Endodermal cell (in vitro differentiated cells): ENCODE measurements around the gene MEX3D. TPM values are rescaled to one million over a fixed set of nuclear protein-coding genes. Genes with fewer than 3 reads are reported as not detected.

Source experiments
- DNase-seq: peaks from one replicate; pipeline ENCODE4 v3.0.0-alpha.2; 2017
- H3K27ac ChIP-seq: 2 replicates; pipeline ENCODE4 v1.5.1; 2013; ENCODE audit warnings: mild to moderate bottlenecking, low read depth, low read length, moderate library complexity
- H3K27me3 ChIP-seq: 2 replicates; pipeline ENCODE4 v1.6.1; 2013; ENCODE audit warnings: mild to moderate bottlenecking, low read length, moderate library complexity; ENCODE audit not compliant: insufficient read depth, control insufficient read depth, poor library complexity, severe bottlenecking
- H3K36me3 ChIP-seq: 2 replicates; pipeline ENCODE4 v1.7.0; 2013; ENCODE audit warnings: mild to moderate bottlenecking, low read length, moderate library complexity; ENCODE audit not compliant: control insufficient read depth, insufficient read depth
- H3K4me1 ChIP-seq: one replicate; pipeline ENCODE4 v1.7.0; 2013; ENCODE audit warnings: low read length; ENCODE audit not compliant: control insufficient read depth, insufficient read depth
- H3K4me3 ChIP-seq: 2 replicates; pipeline ENCODE4 v1.5.1; 2013; ENCODE audit warnings: mild to moderate bottlenecking, low read length, moderate library complexity
- H3K9ac ChIP-seq: 2 replicates; pipeline ENCODE4 v1.6.1; 2013; ENCODE audit warnings: mild to moderate bottlenecking, low read length, moderate library complexity; ENCODE audit not compliant: poor library complexity, severe bottlenecking; ENCODE audit errors: extremely low read depth
- H3K9me3 ChIP-seq: 2 replicates; pipeline ENCODE4 v1.6.1; 2013; ENCODE audit warnings: mild to moderate bottlenecking, low read length, moderate library complexity; ENCODE audit not compliant: control insufficient read depth
- H3K27ac Mint-ChIP-seq: 2 replicates; pipeline ENCODE4 v1.8.0; 2020; ENCODE audit warnings: mixed read lengths
- H3K27me3 Mint-ChIP-seq: 2 replicates; pipeline ENCODE4 v1.8.0; 2021; ENCODE audit warnings: mild to moderate bottlenecking, mixed read lengths; ENCODE audit not compliant: insufficient read depth
- H3K36me3 Mint-ChIP-seq: 2 replicates; pipeline ENCODE4 v1.8.0; 2020; ENCODE audit warnings: low read depth, mixed read lengths
- H3K4me1 Mint-ChIP-seq: 2 replicates; pipeline ENCODE4 v1.8.0; 2020; ENCODE audit warnings: mixed read lengths
- H3K4me3 Mint-ChIP-seq: 2 replicates; pipeline ENCODE4 v1.8.0; 2020; ENCODE audit warnings: mild to moderate bottlenecking, moderate library complexity, mixed read lengths
- H3K9me3 Mint-ChIP-seq: 2 replicates; pipeline ENCODE4 v1.8.0; 2020; ENCODE audit warnings: mild to moderate bottlenecking, mixed read lengths
- WGBS, 2 experiments: methylation state at CpG; one replicate each; pipeline versions ENCODE4 v1.1.5 to v1.1.7; 2013; ENCODE audit warnings: missing lambda C conversion rate in 2 of 2, mixed read lengths in 1 of 2; ENCODE audit not compliant: insufficient coverage in 1 of 2, insufficient read length in 1 of 2; 5-methylcytosine and 5-hydroxymethylcytosine counted together
- total RNA-seq, 2 donors: library from RNA; stranded (reverse); fragmentation: NEBNext Ultra II Directional in 1 of 2; extraction: Animal tissue kit (Norgen Biotek cat#: 25700) in 1 of 2; gene quantifications; 2 replicates in 1 of 2; 3 replicates in 1 of 2; pipeline ENCODE4 v1.2.1, GENCODE V29; 2021
- TF ChIP-seq, protein P1 (sequence below): fragments of 200-600 bp; sonication (generic); conservative IDR thresholded peaks from 2 replicates; pipeline ENCODE4 v1.5.0; 2021; ENCODE audit warnings: antibody characterized with exemption, mild to moderate bottlenecking

MEX3D gene
- total RNA-seq, 2 donors from 2014 or later: 94.1 to 103 TPM

DNA sequence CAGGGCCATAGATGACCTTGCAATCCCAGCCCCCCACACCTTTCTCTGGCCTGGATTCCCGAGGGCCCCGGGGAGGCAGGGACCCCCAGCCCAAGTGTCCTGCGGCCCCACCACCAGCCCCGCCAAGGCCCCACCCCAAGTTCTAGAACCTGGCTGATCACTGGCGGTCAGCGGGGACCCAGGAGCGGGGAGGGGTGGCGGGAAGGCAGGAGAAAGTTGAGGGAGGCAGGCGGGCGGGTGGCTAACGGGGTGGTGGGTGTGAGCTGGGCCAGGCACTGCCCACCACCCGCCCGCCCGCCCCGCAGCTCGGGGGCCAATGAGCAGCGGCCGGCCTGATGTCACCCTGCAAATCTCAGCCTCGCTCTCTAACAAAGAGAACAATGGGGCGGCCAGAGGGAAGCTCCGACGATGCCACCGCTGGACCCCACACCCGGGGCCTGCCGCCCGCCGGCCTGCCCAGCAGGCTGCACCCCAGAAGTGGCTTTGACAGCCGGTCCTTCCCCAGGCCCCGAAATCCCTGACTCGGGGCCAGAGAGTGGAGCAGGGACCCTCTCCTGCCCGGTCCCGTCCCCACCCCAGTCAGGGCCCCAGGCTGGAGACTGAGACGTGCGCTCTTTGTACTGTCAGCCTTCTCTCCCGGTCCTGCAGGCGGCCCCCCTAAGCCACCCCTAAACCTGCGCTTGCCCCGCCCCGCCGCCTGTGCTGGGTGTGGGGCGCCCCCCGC is 1.6 kb downstream of the MEX3D start:
- Histone ChIP-seq H3K4me1 (no peaks in the 10 kb centered on the region), H3K27ac (peak overlapping the region; percentile 100), H3K4me3 (peak overlapping the region; percentile 82), H3K9me3 (no peaks in the 10 kb centered on the region), H3K36me3 (peaks cover 32% of the 10 kb centered on the region), H3K27me3 (peaks cover 21% of the 10 kb centered on the region), H3K9ac (peak overlapping the region; percentile 99)
- Mint-ChIP-seq H3K27ac (peak overlapping the region; percentile 39), H3K9me3 (no peaks in the 10 kb centered on the region), H3K4me3 (peak overlapping the region; percentile 63), H3K4me1 (no peaks in the 10 kb centered on the region), H3K27me3 (peaks cover 28% of the 10 kb centered on the region), H3K36me3 (peaks cover 24% of the 10 kb centered on the region)
- DNase-seq: peak; percentile 93
- TF ChIP-seq, protein P1, sequence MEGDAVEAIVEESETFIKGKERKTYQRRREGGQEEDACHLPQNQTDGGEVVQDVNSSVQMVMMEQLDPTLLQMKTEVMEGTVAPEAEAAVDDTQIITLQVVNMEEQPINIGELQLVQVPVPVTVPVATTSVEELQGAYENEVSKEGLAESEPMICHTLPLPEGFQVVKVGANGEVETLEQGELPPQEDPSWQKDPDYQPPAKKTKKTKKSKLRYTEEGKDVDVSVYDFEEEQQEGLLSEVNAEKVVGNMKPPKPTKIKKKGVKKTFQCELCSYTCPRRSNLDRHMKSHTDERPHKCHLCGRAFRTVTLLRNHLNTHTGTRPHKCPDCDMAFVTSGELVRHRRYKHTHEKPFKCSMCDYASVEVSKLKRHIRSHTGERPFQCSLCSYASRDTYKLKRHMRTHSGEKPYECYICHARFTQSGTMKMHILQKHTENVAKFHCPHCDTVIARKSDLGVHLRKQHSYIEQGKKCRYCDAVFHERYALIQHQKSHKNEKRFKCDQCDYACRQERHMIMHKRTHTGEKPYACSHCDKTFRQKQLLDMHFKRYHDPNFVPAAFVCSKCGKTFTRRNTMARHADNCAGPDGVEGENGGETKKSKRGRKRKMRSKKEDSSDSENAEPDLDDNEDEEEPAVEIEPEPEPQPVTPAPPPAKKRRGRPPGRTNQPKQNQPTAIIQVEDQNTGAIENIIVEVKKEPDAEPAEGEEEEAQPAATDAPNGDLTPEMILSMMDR: no peak
- 0 to 1% methylated on average over 1 to 36 of the region's 42 CpGs for WGBS, 2 experiments

DNA sequence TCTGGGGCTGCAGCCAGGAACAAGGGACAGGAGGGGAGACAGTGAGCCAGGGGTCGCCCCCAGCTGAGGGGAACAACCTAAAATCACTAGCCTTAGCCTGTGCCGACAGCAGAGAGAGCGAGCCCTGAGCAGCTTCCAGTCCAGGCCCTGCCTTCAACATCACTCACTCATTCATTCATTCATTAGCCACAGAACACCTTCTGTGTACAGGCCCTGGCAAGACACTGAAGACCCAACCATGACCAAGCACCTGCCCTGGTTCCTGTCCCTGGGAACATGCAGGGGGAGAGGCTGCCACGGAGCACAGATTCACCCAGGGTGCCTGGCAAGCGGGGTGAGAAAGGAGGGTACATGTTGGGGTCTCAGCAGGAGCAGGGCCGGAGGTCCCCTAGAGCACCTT is 4.9 kb downstream of the MEX3D start:
- H3K4me1 Mint-ChIP-seq: no peaks in the 10 kb centered on the region
- H3K4me3 Mint-ChIP-seq: no peak overlapping the region
- H3K9ac ChIP-seq: no peak overlapping the region
- peaks cover 56% of the 10 kb centered on the region for H3K36me3 ChIP-seq
- 80 to 98% methylated on average over 1 to 6 of the region's 6 CpGs for WGBS, 2 experiments
- H3K27ac ChIP-seq: no peak overlapping the region
- peaks cover 36% of the 10 kb centered on the region for H3K36me3 Mint-ChIP-seq
- no peaks in the 10 kb centered on the region for H3K4me1 ChIP-seq
- H3K27me3 ChIP-seq: no peaks in the 10 kb centered on the region
- peak overlapping the region; percentile 39 for H3K27ac Mint-ChIP-seq
- H3K4me3 ChIP-seq: no peak overlapping the region
- no peaks in the 10 kb centered on the region for H3K9me3 ChIP-seq
- no peaks in the 10 kb centered on the region for H3K9me3 Mint-ChIP-seq
- DNase-seq: no peak
- TF ChIP-seq, protein P1: no peak
- H3K27me3 Mint-ChIP-seq: no peaks in the 10 kb centered on the region

DNA sequence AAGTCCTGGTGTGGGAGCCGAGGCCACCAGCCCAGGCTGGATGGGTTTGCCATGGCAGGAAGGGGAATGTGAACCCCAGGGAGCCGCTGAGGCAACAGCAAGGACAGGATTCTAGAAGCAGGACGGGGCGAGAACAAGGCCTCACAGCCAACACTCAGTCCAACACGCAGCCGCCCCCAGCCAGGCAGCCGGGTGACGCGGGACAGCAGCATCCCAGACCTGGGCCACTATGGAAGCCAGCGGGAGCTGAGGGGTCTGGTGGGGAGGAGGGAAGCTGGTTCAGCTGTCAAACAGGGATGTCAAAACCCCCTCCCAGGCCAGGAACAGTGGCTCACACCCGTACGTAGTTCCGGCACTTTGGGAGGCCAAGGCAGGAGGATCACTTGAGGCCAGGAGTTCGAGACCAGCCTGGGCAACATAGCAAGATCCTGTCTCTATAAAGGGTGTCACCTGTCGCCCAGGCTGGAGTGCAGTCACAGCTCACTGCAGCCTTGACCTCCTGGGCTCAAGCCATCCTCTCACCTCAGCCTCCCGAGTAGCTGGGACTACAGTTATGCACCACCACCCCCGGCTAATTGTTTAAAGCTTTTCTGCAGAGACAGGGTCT is 6.8 kb downstream of the MEX3D start:
- Mint-ChIP-seq H3K4me1 (no peaks in the 10 kb centered on the region), H3K36me3 (peaks cover 45% of the 10 kb centered on the region), H3K9me3 (no peaks in the 10 kb centered on the region), H3K27me3 (no peaks in the 10 kb centered on the region), H3K4me3 (no peak overlapping the region), H3K27ac (no peak overlapping the region)
- TF ChIP-seq, protein P1: no peak
- Histone ChIP-seq H3K9ac (no peak overlapping the region), H3K36me3 (peaks cover 64% of the 10 kb centered on the region), H3K27ac (no peak overlapping the region), H3K27me3 (no peaks in the 10 kb centered on the region), H3K4me1 (no peaks in the 10 kb centered on the region), H3K9me3 (no peaks in the 10 kb centered on the region), H3K4me3 (no peak overlapping the region)
- WGBS, 2 experiments: 92 to 93% methylated on average over 16 to 17 of the region's 17 CpGs
- DNase-seq: no peak
